Glomerular visceral epithelial cell (primary cell): ENCODE data around the gene TRMT1.

Experiments used
- DNase-seq: peaks from one replicate; pipeline ENCODE4 v3.0.0-alpha.2; 2016; ENCODE audit errors: extremely low spot score

TRMT1 gene

DNA sequence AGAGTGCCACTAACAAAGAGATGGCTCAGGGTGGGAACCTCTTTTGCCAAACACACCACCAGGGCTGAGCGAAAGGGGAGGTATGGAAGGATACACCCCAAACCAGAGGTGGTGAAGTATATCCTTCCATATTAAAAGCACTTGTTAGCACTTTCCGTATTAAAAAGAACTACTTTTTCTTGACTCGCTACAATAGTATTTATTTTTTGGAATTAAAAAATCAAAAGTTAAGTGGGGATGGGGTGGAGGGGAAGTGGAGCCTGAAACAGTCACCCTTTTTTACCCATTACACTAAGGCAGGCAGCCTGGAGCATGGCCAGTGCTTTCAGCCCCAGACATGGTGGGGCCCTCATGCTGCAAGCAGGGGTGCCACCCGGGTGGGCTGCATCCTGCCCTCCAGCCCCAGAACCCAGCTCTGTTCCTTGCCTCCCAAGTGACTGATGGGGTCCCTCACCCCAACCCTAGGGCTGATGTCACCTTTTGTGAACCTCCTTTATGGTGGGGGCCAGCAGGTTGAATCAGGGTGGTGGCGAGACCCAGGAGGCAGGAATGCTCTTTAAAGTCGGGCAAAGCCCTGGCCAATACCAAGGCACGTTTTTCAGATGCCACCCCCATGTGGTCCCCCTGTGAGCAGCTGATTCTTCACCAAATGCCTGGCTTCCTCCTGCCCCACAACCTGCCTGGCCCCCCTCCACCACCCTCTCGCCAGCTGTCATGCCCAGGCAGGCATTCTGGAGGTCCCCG lies 44.9 kb downstream of the TRMT1 start:
- DNase-seq = no peak

DNA sequence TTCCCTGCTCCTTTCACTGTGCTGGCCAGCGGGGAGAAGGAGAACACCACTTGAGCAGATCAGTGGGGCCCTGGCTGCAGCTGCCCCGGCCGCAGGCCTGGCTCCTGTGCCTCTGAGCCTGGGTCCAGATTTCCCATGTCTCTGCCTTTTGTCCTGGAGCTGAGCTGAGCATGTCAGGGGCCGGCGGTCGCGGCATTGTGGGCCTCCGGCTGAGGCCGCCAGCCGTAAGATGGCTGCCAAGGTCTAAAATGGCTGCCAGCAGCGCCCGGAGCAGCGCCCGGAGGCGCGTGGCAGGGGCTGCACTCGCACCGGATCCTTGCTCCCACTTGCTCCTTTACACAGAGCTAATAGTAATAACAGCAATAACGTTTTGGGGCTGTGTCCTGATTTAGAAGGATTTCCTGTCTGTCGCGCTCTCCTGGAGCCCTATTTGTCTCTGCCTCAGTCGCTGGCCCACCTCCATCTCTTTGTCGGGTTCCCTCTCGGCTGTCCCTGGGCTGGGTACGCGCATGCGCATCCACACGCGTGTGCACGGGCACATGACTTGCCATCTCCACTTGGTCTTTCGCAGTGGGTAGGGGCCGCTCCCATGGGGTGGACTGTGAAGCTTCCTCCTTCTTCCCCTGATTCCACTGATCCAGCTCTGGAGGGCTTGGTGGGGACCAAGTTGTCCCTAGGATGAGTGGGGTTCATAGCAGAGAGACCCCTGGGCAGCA lies 46.0 kb downstream of the TRMT1 start:
- DNase-seq = no peak

DNA sequence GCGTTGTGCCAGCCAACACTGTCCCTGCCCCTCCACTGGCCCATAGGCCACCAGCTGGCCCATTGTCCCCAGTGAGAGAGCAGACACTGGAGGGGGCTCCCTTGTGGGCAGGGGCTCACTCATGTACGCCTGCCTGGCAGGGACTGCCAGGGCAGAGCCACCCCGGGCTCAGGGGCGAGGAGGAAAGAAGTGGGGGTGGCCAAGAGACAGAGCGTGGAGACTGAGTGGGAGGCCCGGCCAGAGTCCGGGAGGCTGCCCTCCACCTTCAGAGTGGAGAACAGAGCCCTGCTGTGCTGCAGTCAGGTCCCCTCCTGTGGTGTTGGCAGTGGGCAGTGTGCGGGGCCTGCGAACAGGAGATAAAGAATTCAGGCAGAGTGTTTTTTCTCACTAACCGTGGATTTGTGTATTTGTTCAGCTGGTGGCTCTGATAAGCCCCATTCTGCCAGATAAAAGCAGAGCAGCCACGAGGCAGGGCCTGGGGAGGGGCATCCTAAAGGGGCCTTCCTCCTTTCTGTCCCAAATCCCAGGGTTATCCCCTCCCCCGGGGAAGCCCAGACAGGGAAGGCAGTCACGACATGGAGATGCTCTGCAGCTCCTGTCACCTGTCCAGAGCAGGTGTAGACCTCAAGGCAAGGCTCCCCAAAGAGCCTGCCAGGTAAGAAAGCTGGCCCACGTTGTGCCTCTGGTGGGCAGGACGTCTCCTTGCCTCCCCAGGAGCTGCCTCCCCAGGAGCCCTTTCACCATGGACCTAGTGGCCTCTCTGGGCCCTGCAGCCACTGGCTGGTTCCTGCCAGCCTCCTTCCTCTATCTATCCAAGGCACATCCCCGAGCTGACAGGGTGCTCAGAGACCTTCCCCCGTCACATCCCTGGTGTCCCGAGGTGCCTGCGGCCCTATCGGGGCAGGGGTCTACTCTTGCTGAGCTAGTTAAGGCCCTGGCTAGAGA lies 46.9 kb downstream of the TRMT1 start:
- DNase-seq = no peak

DNA sequence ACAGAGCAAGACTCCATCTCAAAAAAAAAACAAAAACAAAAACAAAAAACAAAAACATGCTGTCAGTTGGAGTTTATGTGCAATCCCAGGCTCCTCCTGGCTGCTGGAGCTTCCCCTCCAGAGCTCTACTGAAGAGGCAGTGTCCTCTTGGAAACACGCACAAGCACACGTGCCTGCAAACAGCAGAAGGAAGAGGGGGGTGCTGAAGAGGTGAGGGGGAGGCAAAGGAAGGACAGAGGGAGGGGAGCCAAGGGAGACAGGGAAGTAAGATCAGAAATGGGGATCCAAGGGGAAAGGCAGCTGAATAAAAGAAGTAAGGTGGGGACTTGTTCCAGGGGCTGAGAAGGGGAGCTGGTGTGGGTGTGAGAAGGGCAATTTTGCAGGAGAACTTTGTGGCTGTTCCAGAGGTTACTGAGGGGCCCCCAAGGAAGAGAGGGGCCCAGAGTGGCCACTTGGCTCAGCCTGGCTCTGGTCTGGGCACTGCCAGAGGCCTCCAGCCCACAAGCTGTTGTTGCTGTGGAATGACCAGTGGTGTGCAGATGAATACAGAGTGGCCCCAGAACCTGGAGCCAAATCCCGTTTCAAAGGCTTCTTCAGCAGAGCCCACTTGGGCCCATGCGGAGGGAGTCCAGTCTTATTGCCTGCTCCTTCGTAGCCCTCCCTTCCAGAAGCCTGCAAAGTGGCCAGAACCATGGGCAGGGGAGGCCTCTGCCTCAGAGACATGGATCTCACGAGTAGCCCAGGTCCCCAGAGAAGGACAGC lies 48.3 kb downstream of the TRMT1 start:
- DNase-seq = no peak

DNA sequence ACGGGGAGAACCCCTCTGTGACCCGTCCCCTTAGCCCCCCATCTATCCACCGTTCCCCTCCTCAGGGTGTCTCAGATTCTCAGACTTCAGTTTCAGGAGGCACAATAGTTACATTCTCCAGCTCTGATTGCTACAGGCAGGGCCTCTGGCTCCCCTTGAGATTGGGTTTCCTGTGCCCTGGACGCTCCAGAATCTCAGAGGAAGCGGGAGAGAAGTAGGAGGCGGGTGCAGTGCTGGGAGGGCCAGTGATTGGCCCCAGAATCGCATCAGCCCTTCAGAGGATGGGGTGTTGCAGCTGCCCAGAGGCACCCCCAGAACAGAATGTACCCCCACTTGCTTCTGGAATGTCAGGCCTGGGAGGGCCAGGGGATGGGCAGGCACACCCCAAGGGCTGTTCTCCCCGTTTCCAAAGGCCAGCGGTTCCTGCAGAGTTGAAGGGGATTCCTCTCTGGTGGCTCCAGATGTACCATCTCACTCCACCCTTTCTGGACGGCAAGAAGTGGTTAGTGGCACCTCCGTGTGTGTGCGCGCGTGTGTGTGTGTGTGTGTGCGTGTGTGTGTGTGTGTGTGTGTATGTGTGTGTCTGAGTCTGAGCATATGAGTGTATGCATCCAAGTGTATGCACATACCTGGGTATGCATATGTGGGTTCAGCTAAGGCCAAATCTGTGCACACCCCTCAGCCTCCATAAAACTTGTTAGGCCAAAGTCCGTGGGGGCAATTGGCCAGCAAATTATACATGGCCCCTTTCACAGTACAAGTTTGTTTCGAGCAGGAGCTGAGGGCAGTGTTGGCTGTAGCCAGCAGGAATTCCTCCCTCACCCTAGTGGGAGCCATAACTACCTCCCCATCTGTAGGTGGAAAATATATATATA lies 49.4 kb downstream of the TRMT1 start:
- no peak for DNase-seq

DNA sequence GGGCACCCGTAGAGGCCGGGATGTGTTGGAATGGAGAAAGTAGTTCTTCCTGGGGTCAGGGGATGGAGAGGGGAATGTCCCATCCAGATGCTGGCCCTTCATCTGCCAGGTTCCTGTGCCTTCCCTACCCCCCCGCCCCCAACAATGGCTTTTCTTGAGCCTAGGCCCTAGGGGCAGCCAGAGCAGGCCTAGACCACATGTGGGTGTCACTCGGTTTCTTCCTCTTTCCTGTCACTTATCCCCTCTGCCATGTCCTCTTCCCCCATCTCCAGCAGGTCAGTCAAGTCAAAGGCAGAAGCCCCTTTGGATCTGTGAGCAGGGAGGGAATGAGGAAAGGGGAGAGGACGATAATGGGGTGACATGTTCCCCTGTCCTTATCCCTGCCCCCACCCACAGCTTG lies 50.3 kb downstream of the TRMT1 start:
- no peak for DNase-seq

DNA sequence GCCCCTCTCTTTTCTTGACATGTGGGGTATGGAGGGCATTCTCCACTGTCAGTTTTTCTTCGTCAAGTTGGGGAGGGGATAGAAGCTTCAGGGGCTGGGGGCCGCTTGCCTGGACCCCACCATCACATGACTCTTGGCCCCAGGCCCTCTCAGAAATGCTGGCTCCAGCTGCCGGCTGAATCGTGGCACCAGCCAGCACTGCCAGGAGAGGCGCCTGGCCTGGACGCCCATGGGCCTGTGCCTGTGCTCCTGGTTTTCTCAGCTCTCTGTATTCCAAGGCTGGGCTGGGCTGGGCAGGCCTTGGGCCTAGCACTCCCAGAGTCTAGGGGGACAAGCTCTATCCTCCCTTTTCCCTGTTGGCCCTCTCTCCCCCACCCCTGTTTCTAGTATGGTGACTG lies 52.4 kb downstream of the TRMT1 start:
- no peak for DNase-seq

DNA sequence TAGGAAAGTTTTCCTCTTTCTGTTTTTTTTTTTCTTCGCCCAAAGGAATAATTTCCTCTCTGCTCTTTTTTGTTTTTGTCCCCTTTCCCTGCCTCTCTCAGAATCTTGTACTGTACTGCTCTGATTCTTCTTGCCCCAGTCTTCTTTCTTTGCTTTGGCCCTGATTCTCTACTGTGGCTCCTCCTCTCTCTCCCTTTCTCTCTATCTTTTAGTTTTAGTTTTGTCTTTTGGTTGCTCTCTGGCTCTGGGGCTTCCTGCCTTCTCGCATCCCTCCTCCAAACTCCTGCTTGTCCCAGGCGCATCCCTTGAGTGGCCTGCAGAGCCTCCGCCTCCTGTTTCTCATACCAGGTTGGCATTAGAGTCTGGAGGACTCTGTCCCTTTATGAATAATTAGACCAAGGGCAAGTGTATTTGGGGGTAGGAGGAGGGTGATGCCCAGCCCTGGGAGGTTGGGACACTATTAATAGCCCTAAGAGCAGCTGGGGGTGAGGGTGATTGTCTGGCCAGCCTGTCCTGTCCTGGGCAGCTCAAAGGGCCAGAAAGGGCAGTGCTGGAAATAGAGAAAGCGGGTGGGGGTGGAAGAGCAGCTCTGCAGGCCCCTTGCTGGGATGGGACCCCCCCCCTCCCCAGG lies 53.0 kb downstream of the TRMT1 start:
- DNase-seq = no peak

DNA sequence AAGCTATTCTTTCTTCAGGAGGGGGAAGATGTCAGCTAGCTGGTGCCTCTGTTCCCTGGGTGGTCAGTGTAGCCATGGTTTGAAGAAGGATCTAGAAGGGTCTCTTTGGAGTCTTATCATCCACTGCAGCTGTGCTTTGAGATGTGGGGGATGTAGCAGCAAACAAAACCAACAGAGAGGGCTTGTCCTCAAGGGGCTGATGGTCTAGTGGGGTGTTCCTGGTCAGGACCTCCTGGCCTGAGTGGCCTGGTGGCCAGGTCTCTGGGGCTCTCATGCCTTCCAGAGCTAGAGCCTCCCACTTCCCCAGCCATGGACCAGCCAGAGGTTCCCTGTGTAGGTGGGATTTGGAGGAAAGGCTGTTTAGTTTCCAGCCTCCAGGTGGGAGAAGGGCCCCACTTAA lies 54.2 kb downstream of the TRMT1 start:
- DNase-seq = no peak

DNA sequence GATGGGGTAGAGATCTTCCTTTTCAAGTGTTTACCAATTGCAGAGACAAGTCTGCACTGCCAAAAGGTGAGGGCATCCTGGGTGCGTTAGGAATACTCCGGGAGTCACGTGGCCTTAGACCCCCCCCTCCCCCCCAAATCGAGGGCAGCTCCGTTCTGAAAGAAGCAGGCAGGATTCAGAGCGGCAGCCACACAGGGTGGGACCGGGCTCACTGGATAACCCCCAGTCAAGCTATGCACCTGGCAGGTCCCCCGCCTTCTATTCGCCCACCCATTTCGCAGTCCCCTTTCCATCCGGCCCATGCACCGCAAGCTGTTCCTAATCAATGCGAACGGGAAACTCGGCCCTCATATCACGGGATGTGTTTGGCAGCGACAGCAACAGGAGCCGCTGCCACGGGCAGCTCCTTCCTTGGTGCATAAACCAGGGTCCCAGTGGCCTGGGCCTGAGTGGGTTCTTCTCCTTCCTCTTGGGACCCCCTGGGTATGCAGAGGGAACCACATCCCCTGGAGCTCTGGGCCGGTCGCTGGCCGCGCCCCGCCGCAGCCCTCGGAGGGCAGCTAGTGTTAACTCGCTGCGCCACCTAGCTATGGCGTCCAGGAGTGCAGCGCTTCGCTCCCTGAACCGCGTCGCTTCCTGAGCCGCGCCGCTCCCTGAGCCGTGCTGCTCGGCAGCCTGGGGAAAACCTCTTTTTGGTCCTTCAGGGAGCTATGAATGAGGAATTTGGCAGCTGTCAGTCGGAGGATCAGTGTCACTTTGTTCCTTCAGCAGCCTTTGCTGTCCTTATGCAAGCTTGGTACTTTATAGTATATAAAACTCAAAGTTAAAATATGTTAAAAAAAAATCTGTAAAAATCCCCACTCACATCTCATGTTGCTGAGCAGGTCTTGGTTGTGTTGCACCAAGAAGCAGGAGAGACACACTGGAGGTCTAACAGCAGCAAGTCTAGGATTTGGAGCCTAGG lies 55.3 kb downstream of the TRMT1 start:
- peak; percentile 79 for DNase-seq

DNA sequence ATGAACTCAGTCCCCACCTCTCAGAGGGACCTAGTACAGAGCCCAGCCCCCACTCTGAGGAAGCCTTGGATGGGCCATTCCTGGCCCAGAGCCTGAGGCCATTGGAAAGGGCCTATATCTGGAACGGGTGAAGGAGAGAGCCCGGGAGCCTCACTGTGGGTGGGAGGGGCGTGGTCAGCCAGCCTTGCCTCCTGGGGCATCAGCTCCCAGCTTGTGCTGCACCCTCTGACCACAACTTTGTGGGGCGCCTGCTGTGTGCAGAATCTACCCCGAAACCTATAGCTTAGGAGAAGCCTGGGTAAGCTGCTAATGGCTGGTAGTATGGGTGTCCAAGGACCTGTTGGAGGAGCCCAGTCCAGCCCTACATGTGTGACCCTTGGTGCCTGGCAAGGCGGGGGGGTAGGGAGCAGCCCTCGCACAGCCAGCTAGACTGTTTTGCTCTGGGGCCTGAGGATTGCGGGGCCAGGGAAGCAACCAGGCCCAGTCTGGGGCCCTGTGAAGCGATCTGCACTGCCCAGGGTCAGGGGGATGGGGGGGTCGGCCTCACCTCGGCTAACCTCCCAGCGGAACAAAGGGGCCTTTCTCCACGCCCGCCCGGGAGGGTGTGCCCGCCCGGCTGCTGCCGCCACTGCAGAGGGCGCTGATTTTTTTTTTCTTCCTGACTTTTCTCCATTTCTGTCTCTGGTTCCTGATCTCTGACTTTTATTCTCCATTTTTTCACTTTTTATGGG lies 56.1 kb downstream of the TRMT1 start:
- peak; percentile 46 for DNase-seq

DNA sequence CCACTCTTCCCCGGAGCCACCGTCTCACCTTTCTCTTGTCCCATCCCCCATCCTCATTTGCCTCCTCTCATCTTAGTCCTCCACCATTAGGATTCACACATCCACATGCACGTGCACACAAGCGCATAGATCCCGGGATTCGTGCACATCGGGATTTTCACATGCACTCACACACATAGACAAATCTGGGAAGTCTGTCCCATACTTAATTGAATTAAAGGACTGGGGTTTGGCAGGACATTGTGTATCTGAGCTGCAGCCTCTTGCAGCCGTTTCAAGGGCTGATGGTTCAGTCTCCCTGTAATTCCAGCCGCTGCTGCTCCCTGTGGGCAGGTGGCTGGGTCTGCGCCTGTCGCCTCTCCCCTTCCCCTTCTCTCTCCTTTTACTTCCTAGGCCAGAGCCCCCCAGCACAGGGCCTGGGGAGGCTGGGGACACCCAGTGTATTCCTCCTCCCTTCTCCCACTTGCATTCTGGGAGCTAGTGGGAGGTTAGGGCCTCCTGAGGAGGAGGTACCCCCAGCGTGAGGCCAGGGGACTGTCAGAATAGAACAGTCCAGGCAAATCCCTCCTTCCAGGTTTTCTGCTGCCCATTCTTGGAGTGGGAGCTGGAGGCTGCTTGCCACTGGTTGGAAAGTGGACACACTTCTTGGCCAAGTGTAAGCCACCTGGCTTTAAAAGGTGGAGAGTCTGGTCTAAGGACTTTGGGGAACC lies 57.4 kb downstream of the TRMT1 start:
- no peak for DNase-seq

DNA sequence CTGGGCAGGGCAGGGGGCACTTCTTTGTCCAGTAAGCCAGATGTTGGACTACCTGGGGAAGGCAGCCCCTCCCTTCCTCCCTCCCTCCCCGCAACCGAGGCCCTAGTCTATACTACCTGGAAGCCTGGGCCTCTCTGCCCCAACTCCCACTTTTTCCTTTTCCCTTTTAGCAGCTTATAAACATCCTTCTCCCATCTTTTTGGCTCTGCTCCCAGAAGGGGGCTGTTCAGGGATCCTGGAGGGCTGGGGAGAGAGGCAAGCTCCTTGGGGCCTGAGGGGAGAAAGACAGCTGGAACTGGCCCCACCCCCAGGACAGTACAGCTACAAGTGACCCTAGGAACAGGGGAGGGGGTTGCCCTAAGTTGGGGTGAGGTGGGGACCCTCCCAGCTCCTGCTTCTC lies 58.8 kb downstream of the TRMT1 start:
- DNase-seq = no peak

DNA sequence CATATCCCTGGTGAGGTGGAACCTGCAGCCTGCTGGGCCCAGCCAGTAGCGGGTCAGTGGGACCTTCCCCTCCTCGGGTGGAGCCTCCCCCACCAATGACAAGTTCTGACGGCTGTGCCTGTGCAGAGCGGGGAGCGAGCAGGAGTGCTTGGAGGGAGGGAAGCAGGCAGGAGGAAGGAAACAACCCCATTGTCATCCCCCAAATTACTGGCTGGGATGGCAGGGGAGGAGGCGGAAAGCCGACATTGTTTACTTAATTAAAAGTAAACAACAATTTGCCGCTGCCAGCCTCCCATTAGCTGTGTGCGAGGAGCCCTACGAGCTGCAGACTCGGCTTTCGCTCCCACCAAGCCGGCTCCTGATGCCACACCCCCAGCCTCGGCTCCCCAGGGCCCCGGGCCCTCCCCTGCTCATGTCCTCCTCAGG lies 59.4 kb downstream of the TRMT1 start:
- no peak for DNase-seq

DNA sequence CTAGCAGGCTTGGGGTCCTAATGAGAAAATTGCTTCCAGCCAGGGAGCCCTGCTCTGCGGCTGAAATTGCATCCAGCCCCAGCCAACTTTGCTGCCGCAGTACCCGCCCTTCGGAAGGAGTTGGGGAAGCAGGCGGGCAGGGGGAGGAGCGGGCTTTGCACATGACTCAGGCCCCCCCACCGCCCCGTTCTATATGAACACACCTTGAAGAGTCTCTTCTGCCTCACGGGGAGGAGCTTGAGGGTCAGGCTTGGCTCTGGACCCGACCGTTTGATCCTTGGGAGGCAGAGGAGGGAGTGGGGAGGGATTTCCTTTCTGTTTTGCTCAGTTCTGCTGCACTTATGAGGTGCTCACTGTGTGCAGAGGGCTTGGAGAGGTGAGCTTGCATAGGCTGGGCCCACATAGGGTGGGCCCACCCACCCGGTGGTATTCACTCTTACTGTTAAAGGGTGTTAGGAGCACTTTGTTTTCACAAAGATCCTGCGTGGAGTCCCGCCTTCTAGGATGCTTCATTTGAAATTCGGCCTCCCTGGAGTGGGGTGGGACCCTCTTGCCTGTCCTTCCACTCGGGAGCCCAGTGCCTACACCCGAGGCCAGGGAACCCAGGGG lies 60.4 kb downstream of the TRMT1 start:
- peak; percentile 97 for DNase-seq

DNA sequence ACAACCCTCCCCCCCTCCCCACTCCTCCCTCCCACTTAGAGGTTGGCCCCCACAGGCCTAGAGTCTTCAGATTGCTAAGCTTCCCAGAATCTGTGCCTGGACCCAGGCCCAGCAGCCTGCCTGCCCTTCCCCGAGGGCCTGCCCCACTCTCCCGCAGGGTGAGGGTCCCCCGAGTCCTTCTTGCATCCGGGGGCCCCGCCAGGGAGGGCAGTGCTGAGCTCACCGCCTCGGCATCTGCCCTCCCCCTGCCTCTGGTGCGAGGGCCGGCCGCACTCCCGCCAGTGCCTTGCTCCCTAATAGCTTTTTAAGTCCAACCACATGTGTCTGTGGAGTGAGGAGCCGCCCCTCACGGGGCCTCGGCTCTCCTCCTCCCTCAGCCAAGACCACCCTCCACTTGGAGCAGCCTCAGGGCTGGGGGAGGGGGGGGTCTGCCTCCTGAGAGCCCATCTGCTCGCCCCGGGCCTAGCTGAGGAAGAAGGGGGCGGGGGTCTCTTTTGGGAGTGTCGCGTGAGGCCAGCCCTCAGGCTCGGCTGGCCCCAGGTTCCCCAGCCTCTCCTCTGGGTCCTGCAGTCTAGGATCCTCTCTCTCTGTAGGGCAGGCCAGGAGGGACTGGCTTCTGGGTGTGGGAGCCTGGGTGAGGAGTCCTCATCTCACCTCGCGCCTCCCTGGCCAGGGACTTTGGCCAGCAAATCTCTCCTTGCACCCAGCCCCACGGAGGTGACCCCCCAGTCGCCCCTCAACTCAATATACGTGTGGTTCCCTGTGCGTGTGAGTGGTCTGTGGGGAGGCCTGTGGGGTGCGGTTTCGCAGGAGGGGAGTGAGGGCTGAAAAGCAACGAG lies 61.1 kb downstream of the TRMT1 start:
- DNase-seq = peak; percentile 94
